ENCODE data around the gene RFX4. TPM values are rescaled to one million over a fixed set of nuclear protein-coding genes. Genes with fewer than 3 reads are reported as not detected.

The RFX4 gene
- total RNA-seq, 1 experiment from 2014 or later, result not detected

DNA sequence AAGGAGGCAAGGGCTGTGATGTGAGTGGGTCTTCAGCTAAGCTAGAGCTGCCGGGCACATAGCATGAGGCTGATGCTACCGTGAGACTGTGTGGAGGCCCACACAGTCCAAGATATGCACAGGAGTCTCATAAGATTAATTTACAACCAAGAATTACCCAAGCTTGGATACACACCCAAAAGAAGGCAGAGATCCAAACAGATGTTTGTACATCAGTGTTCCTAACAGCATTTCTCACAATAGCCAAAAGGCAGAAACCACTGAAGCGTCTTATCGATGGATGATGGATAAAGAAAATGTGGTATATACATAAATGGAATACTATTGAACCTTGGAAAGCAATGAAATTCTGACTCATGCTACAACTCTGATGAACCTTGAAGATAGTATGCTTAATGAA lies 150.9 kb downstream of the RFX4 start:
- no peaks in the 10 kb centered on the region; the same call in 1 of the 2 replicates for H3K27me3 ChIP-seq (ENCODE audit: insufficient read depth, low read length)

More for the DNA sequence above, 150.9 kb downstream of the RFX4 start:
- DNase-seq (ENCODE audit: low read depth, low spot score), result no peak
- Histone ChIP-seq H3K9me3 (ENCODE audit: control insufficient read depth in 1 of 2, insufficient read depth in 1 of 2, low read depth in 1 of 2, low read length in 2 of 2) (no peaks in the 10 kb centered on the region), H3K27ac (ENCODE audit: low read depth, low read length) (no peak overlapping the region), H3K4me3 (replicated peaks in 1 of 2; ENCODE audit: low read depth in 1 of 2, low read length in 2 of 2) (no peak overlapping the region), H2AFZ (ENCODE audit: low read depth, low read length, poor library complexity, severe bottlenecking) (no peak overlapping the region), H3K9ac (ENCODE audit: low read length) (no peak overlapping the region), H3K36me3 (ENCODE audit: control insufficient read depth in 1 of 2, insufficient read depth in 2 of 2, low read length in 2 of 2) (no peaks in the 10 kb centered on the region), H3K9me2 (ENCODE audit: insufficient read depth) (no peaks in the 10 kb centered on the region), H3K4me2 (ENCODE audit: low read length) (no peak overlapping the region), H4K20me1 (ENCODE audit: insufficient read depth) (no peaks in the 10 kb centered on the region), H3K4me1 (ENCODE audit: control insufficient read depth in 1 of 2, insufficient read depth in 2 of 2, low read length in 2 of 2) (no peaks in the 10 kb centered on the region), H3K79me2 (ENCODE audit: insufficient read depth, low read length) (no peaks in the 10 kb centered on the region)
- ATAC-seq, result no peak
- intact Hi-C loops (cut with micrococcal nuclease), result no loop called here
- BruUV-seq (replicated peaks), result no TSS peak
- ChIA-PET CTCF (no interaction called here), POLR2A (no interaction called here), RAD21 (ENCODE audit: low non-redundant PET in 1 of 2, low total read pairs in 2 of 2, uncharacterized antibody in 2 of 2, unreplicated experiment in 2 of 2) (no interaction called here)
- TF ChIP-seq ZNF274 (IDR thresholded peaks at IDR 0.05; ENCODE audit: low read depth, low read length), result no peak
- no peak for TF ChIP-seq EZH2 (IDR thresholded peaks at IDR 0.05)
- TF ChIP-seq JUND (IDR thresholded peaks at IDR 0.05), result no peak
- TF ChIP-seq, protein P1, sequence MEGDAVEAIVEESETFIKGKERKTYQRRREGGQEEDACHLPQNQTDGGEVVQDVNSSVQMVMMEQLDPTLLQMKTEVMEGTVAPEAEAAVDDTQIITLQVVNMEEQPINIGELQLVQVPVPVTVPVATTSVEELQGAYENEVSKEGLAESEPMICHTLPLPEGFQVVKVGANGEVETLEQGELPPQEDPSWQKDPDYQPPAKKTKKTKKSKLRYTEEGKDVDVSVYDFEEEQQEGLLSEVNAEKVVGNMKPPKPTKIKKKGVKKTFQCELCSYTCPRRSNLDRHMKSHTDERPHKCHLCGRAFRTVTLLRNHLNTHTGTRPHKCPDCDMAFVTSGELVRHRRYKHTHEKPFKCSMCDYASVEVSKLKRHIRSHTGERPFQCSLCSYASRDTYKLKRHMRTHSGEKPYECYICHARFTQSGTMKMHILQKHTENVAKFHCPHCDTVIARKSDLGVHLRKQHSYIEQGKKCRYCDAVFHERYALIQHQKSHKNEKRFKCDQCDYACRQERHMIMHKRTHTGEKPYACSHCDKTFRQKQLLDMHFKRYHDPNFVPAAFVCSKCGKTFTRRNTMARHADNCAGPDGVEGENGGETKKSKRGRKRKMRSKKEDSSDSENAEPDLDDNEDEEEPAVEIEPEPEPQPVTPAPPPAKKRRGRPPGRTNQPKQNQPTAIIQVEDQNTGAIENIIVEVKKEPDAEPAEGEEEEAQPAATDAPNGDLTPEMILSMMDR (IDR thresholded peaks at IDR 0.05 in 2 of 3, conservative IDR thresholded peaks at IDR 0.05 in 1 of 3; ENCODE audit: borderline replicate concordance in 1 of 3, insufficient read depth in 1 of 3, low read depth in 2 of 3, low read length in 2 of 3), result no peak
- TF ChIP-seq CEBPB (IDR thresholded peaks at IDR 0.05; ENCODE audit: low read depth), result no peak
- no peak for TF ChIP-seq EGR1 (IDR thresholded peaks at IDR 0.05; ENCODE audit: low read depth)
- TF ChIP-seq RAD21 (IDR thresholded peaks at IDR 0.05; ENCODE audit: low read depth), result no peak
- no peak for TF ChIP-seq CBX3 (IDR thresholded peaks at IDR 0.05; ENCODE audit: low read depth)
- TF ChIP-seq POLR2A (IDR thresholded peaks at IDR 0.05; ENCODE audit: borderline replicate concordance, extremely low read depth, insufficient read depth, insufficient read length), result no peak
- no peak for TF ChIP-seq ELF1 (IDR thresholded peaks at IDR 0.05; ENCODE audit: borderline replicate concordance, low read depth)
- TF ChIP-seq SIN3A (IDR thresholded peaks at IDR 0.05; ENCODE audit: low read depth), result no peak
- no peak for TF ChIP-seq EZH2phosphoT487 (IDR thresholded peaks at IDR 0.05; ENCODE audit: borderline replicate concordance)
- TF ChIP-seq, protein P2, sequence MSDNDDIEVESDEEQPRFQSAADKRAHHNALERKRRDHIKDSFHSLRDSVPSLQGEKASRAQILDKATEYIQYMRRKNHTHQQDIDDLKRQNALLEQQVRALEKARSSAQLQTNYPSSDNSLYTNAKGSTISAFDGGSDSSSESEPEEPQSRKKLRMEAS (IDR thresholded peaks at IDR 0.05), result no peak
- TF ChIP-seq, protein P3, sequence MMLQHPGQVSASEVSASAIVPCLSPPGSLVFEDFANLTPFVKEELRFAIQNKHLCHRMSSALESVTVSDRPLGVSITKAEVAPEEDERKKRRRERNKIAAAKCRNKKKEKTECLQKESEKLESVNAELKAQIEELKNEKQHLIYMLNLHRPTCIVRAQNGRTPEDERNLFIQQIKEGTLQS (IDR thresholded peaks at IDR 0.05), result no peak

All from HCT116 (cell line).